Superior temporal gyrus (tissue), 1 donor: ENCODE results near the gene MMD.

Experiments used
- DNase-seq: peaks from one replicate; pipeline ENCODE4 v3.0.0-alpha.2; 2016; ENCODE audit errors: extremely low spot score

The MMD gene

GRCh38 chr17:55350825-55351205 is 70.8 kb downstream of the MMD start:
- DNase-seq, result no peak

- DNase-seq, result peak; percentile 79
These were observed 72.8 kb downstream of the MMD start for GRCh38 chr17:55348749-55349354.

GRCh38 chr17:55347341-55347740 is 74.3 kb downstream of the MMD start:
- DNase-seq, result no peak

- DNase-seq, result no peak
These were observed 75.0 kb downstream of the MMD start for GRCh38 chr17:55346658-55347057.

GRCh38 chr17:55345132-55345531 is 76.5 kb downstream of the MMD start:
- DNase-seq, result no peak

- no peak for DNase-seq
These were observed 77.1 kb downstream of the MMD start for GRCh38 chr17:55344514-55344997.

GRCh38 chr17:55343900-55344513 is 77.6 kb downstream of the MMD start:
- no peak for DNase-seq

- no peak for DNase-seq
These were observed 78.6 kb downstream of the MMD start for GRCh38 chr17:55342800-55343585.
